ENCODE measurements around the gene MYO7A. TPM values are rescaled to one million over a fixed set of nuclear protein-coding genes. Genes with fewer than 3 reads are reported as not detected.

Gene MYO7A
- polyA plus RNA-seq, 1 donor (not counting 4 experiments of a cell fraction or from before 2014, with no cell fraction given) = 0.75 TPM

GRCh38 chr11:77083566-77084245 is 44.3 kb upstream of the MYO7A start:
- Histone ChIP-seq H3K36me3 (ENCODE audit: control insufficient read depth in 2 of 2, extremely low read depth in 1 of 2, insufficient read depth in 2 of 2, low read length in 2 of 2) (no peaks in the 10 kb centered on the region), H3K4me1 (ENCODE audit: control insufficient read depth, extremely low read depth, insufficient read depth, low read length) (no peaks in the 10 kb centered on the region), H3K4me3 (ENCODE audit: control insufficient read depth in 2 of 3, extremely low read depth in 1 of 3, insufficient read depth in 2 of 3, low read depth in 1 of 3, low read length in 3 of 3) (no peak overlapping the region), H2AFZ (ENCODE audit: control insufficient read depth, low read length) (no peak overlapping the region), H3K27me3 (ENCODE audit: control insufficient read depth, extremely low read depth, insufficient read depth, low read length) (no peaks in the 10 kb centered on the region), H3K9me1 (ENCODE audit: control insufficient read depth, extremely low read depth, insufficient read depth, low read length) (no peaks in the 10 kb centered on the region), H3K9ac (ENCODE audit: control insufficient read depth, extremely low read depth, insufficient read depth, low read length) (no peak overlapping the region), H4K20me1 (ENCODE audit: control insufficient read depth, extremely low read depth, insufficient read depth, low read length) (no peaks in the 10 kb centered on the region), H3K4me2 (ENCODE audit: control insufficient read depth, extremely low read depth, insufficient read depth, low read depth, low read length) (no peak overlapping the region), H3K9me3 (ENCODE audit: control insufficient read depth, low read depth, low read length) (no peaks in the 10 kb centered on the region), H3K27ac (ENCODE audit: control insufficient read depth, insufficient read depth, low read length) (no peak overlapping the region), H3K79me2 (ENCODE audit: control insufficient read depth, insufficient read depth, low read length) (no peaks in the 10 kb centered on the region)
- TF ChIP-seq EZH2 (IDR thresholded peaks at IDR 0.05; ENCODE audit: low read length) (no peak), CTCF (optimal IDR thresholded peaks at IDR 0.05 in 1 of 3, IDR thresholded peaks at IDR 0.05 in 1 of 3, conservative IDR thresholded peaks at IDR 0.05 in 1 of 3; ENCODE audit: extremely low read depth in 1 of 3, insufficient read depth in 2 of 3, low read length in 3 of 3) (no peak)
- no peak for DNase-seq (ENCODE audit: low read depth, low spot score)
- dilution Hi-C loops (cut with MboI; ENCODE audit: extremely low pct_ligation_motif_present, low sequenced_read_pairs) = no loop called here
- FAIRE-seq = no peak

DNA sequence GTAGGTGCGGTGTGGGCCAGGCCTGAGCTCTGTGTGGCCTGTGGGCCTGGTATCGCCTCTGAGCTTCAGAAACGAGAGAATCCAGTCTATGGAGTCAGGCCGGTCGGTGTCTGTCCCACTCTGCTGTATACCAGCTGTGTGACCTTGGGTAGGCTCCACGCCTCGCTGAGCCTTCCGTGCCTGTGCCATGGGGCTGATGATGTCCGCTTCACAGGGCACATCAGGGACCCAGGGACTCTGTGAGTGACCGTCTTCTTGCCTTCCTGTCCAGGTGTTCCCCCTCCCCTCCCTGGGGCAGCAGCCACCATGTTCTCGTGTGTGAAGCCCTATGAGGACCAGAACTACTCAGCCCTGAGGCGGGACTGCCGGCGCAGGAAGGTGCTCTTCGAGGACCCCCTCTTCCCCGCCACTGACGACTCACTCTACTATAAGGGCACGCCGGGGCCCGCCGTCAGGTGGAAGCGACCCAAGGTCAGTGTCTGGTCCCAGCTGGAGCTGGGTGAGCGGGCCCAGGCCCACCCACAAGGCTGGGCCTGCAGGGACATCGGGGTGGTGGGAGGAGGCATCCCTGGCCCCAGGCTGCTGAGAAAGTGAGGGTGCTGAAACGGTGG is 43.4 kb upstream of the MYO7A start:
- Histone ChIP-seq H3K9ac (ENCODE audit: control insufficient read depth, extremely low read depth, insufficient read depth, low read length) (no peak overlapping the region), H3K79me2 (ENCODE audit: control insufficient read depth, insufficient read depth, low read length) (no peaks in the 10 kb centered on the region), H3K4me3 (ENCODE audit: control insufficient read depth in 2 of 3, extremely low read depth in 1 of 3, insufficient read depth in 2 of 3, low read depth in 1 of 3, low read length in 3 of 3) (no peak overlapping the region), H4K20me1 (ENCODE audit: control insufficient read depth, extremely low read depth, insufficient read depth, low read length) (no peaks in the 10 kb centered on the region), H3K9me1 (ENCODE audit: control insufficient read depth, extremely low read depth, insufficient read depth, low read length) (no peaks in the 10 kb centered on the region), H3K9me3 (ENCODE audit: control insufficient read depth, low read depth, low read length) (no peaks in the 10 kb centered on the region), H3K36me3 (ENCODE audit: control insufficient read depth in 2 of 2, extremely low read depth in 1 of 2, insufficient read depth in 2 of 2, low read length in 2 of 2) (no peaks in the 10 kb centered on the region), H2AFZ (ENCODE audit: control insufficient read depth, low read length) (no peak overlapping the region), H3K27ac (ENCODE audit: control insufficient read depth, insufficient read depth, low read length) (no peak overlapping the region), H3K4me2 (ENCODE audit: control insufficient read depth, extremely low read depth, insufficient read depth, low read depth, low read length) (no peak overlapping the region), H3K27me3 (ENCODE audit: control insufficient read depth, extremely low read depth, insufficient read depth, low read length) (no peaks in the 10 kb centered on the region), H3K4me1 (ENCODE audit: control insufficient read depth, extremely low read depth, insufficient read depth, low read length) (no peaks in the 10 kb centered on the region)
- FAIRE-seq (no peak), DNase-seq (ENCODE audit: low read depth, low spot score) (no peak)
- TF ChIP-seq CTCF (optimal IDR thresholded peaks at IDR 0.05 in 1 of 3, IDR thresholded peaks at IDR 0.05 in 1 of 3, conservative IDR thresholded peaks at IDR 0.05 in 1 of 3; ENCODE audit: extremely low read depth in 1 of 3, insufficient read depth in 2 of 3, low read length in 3 of 3) (no peak), EZH2 (IDR thresholded peaks at IDR 0.05; ENCODE audit: low read length) (no peak)
- dilution Hi-C loops (cut with MboI; ENCODE audit: extremely low pct_ligation_motif_present, low sequenced_read_pairs) = no loop called here

All from keratinocyte (primary cell).